Left renal pelvis (tissue), 4 donors: Measurements from ENCODE around the gene MICALL1. TPM values are rescaled to one million over a fixed set of nuclear protein-coding genes. Genes with fewer than 3 reads are reported as not detected.
"Not testable (repeated sequence)": the region's sequence is repeated elsewhere in the genome, so short reads cannot be mapped to it uniquely, and the experiment has no call there.

Experiments used
- DNase-seq, 4 donors: peaks; one replicate each; pipeline ENCODE4 v3.0.0-alpha.2; 2013; ENCODE audit warnings: low read depth in 4 of 4, low spot score in 3 of 4
- polyA plus RNA-seq, 4 donors: library from polyadenylated mRNA; unstranded; fragments of 120-200 nt; gene quantifications; one replicate each; pipeline ENCODE4 v1.2.1, GENCODE V29; 2013; ENCODE audit not compliant: insufficient read length in 4 of 4

Gene MICALL1
- polyA plus RNA-seq, 4 donors: 17.4 to 28.2 (median 25.2) TPM

DNA sequence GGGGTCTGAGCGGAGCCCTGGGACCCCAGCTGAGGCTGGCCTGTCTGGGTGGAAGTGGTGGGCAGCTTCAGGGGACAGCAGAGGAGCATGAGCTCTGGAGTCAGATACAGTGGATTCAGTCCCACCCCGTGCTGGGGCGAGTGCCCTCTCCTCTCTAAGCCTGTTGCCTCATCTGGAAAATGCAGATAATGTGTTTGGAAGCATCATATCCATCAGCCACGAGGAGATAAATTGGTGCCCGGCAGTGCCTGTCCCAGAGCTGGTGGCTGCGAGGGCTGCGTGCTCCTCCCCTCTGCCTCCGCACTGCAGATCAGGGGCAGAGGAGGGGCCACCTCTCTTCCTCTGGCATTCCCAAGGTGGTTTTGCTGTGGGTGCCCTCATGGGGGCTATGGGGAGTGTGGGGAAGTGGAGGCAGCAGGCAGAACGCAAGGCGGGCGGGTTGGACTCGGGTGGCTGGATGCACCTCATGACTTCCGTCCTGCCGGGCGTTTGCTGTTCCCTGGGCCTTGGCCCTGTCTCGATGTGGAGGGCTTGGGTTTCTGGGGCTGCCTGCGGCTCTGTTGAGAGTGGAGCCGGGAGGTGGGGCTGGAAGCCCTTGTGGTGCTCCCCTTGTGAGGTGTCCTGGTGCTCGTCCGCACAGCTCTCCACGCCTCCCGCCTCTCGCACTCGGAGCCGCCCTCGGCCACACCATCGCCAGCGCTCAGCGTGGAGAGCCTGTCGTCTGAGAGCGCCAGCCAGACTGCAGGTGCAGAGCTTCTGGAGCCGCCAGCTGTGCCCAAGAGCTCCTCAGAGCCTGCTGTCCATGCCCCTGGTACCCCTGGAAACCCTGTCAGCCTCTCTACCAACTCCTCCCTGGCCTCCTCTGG is 20.9 kb downstream of the MICALL1 start:
- no peak for DNase-seq

DNA sequence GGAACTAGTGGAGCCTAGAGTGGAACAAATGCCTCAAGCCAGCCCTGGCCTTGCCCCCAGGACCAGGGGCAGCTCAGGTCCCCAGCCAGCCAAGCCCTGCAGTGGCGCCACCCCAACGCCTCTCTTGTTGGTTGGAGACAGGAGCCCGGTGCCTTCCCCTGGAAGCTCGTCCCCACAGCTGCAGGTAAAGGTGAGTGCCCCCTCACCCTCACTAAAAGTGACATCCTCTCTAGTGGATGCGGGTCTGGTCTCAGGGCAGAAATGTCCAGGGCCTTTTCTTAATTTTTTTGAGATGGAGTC is 21.5 kb downstream of the MICALL1 start:
- DNase-seq: no peak

DNA sequence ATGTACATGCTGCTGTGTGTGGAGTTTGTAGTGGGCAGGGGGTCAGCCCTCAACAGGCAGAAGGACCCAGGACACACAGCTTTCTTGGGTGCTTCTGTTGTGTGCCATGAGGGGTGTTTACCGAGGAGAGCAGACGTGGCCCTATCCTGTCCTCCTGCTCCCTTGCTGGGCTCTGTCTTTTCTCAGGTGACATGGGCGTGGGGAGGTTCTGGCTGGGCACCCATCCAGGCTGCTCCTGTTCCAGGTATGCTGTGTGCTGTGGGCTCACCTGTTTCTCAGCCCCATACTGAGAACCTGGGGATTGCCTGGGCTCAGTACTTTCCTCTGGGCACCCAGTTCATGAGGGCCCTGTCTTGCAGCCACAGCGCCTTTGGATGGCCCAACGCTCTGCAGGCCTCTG is 23.3 kb downstream of the MICALL1 start:
- DNase-seq: no peak

DNA sequence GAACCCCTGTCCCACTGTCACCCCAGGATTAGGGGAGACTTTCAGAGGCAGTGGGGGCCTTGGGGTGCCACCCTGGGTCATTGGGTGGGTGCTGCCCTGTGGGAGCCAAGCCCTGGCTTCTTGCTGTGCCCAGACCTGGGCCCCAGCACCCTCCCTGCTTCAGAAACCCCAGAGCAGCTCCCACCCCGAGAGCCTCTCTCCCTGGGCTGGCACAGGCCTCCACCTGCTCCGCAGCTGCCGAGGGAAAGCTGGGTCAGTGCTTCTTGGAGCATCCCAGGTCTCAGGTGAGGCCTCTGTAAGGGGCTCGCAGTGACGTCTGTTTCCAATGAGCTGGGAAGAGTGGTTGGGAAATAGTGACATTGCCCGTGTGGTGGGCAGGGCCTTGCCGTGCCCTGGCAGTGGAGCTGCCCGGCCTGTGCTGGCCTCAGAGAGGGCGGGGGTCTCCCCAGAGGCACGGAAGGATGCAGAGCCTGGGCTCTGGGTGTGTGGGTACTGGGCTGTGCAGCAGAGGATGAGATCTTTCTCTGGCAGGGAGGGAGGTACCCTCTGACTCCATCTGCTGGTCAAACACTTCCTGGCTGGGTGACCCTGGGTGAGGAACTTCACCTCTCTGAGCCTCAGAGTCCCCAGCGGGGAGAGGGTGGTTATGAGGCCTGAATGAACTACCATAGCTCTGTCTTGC is 24.3 kb downstream of the MICALL1 start:
- no peak for DNase-seq

DNA sequence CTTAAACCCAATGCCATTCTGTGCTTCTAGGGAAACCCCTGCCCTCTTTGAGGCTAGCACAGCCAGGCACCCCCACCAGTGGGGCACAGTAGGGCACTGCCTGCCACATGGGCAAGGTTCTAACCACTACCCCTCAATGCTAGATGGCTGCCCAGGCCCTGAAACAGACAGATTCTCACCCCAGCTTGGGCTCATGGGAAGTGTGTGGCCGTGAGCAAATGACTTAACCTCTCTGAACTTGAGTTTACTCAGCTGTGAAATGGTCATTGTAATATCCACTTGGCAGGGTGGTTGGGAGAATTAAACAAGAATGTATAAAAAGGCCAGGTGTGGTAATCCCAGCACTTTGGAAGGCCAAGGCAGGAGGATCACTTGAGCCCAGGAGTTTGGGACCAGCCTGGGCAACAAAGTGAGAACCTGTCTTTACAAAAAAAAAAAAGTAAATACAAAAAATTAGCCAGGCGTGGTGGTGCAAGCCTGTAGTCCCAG is 24.9 kb downstream of the MICALL1 start:
- DNase-seq: no peak

DNA sequence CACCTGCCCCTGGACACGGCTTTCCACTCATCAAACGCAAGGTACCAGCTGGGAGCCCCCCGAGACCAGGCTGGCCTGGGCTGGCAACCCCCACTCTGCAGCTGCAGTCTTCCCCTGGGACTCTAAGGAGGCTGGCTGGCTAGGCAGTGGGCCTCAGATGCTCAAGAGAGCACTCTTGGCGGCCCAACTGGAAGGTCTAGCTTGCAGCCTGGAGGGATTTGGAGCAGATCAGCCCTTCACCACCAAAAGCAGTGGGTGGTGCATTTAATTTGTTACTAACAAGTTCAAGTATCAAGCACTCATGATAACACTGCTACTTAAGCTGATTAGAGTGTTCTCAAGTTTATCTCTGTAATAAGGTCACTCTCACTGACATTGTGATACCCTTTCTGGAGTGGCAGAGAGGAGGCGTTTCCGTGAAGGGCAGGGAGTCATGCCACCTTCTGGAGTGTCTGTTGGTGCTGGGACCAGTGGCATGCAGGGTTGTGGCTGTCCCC is 25.8 kb downstream of the MICALL1 start:
- DNase-seq: no peak

DNA sequence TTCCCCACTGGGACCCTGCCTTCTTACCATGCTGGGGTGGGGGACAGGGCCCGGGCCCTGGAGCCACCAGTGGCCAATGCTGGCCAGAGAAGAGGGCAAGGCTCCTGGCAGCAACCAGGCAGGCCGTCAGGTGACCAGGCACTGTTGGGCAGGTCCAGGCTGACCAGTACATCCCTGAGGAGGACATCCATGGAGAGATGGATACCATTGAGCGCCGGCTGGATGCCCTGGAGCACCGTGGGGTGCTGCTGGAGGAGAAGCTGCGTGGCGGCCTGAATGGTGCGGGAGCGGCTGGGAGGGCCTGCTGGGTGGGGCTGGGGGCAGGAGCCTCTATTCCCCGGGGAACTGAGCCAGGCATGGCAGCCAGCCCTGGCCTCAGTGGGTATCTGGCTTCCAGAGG is 26.3 kb downstream of the MICALL1 start:
- no peak for DNase-seq

DNA sequence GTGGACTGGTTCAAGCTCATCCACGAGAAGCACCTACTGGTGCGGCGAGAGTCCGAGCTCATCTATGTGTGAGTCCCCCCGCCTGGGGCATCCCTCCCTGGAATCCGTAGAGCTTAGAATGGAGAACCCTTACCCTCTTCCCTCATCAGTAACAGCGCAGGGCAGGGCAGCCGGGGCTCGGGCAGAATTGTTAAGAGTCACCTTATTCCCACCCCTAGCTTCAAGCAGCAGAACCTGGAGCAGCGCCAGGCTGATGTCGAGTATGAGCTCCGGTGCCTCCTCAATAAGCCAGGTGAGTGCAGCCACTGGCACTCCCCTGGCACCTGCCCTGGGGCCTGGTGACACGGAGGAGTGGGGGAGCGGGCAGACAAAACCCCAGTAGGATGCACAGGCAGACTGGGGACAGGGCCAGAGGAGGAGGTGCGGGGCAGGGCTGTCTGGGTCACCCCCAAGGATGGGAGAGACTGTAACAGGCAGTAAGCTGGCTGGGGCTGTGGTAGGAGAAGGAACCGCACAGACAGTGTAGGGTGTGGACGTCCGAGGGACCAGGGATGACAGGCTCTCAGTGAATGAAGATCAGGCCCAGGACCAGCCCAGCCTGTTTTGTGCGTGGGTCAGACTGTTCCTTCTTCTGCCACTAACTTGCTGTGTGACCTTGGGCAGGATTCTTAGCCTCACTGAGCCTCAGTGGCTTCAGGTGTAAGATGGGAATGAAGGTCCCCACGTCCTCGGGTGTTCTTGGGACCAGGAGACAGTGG is 26.9 kb downstream of the MICALL1 start:
- no peak for DNase-seq

DNA sequence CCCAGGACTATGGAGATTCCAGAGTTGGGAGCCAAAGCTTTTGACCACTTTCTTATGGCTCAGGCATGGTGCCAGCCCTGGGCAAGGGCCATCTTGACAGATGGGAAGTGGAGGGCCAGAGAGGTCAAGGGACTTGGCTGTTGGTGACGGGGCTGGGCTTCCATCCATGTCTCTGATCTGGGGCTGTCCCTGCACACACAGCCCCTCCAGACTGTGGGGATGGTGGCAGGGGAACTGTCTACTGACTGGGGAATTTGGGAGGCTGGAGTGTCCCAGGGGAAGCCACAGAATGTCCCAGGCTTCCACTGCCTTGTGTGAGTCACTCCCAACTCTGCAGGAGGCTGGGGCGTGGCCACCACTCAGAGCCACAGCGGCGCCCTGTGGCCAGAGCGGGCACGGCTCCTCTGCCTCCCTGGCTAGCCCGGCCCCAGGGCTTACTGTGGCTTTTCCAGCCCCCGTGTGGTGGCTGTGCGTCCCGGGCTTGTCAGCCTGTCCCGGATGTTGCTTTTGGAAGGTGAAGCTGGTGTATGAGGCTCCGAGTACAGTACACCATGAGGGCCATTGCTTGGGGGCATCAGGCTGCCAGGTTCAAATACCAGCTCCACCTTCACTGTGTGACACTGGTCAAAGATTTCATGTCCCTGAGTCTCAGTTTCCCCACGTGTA is 27.7 kb downstream of the MICALL1 start:
- DNase-seq: peak in 2 of 4 donors; percentile 60 to 69

DNA sequence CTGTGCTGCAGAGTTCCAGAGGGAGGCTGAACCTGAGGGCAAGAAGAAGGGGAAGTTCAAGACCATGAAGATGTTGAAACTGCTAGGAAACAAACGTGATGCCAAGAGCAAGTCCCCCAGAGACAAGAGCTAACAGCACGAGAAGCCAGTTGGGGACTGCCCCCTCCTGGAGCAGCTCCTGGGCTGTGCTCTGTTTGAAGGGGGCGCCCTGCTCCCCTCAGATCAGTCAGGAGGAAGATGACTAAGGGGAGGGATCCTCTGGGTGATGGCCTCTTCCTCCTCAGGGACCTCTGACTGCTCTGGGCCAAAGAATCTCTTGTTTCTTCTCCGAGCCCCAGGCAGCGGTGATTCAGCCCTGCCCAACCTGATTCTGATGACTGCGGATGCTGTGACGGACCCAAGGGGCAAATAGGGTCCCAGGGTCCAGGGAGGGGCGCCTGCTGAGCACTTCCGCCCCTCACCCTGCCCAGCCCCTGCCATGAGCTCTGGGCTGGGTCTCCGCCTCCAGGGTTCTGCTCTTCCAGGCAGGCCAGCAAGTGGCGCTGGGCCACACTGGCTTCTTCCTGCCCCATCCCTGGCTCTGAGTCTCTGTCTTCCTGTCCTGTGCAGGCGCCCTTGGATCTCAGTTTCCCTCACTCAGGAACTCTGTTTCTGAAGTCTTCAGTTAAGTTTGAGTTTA is 34.7 kb downstream of the MICALL1 start:
- DNase-seq: no peak

DNA sequence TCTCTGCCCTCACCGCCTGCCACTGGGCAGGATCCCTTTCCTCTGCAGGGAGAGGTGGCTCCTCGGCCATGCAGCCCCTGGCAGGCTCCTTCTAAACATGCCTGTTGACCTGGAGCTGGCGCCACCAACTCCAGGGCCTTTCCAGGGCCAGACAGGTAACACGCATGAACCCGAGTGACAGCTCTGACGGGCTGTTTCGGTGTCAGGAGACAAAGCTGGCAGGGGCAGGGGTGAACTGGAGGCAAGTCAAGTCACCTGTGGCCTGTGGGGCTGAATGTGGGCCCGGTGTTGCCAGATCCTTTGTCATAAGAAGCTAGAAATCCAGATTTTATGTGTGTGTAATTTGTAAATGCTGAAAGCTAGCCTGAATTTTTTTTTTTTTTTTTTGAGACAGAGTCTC is 36.0 kb downstream of the MICALL1 start:
- no peak for DNase-seq

DNA sequence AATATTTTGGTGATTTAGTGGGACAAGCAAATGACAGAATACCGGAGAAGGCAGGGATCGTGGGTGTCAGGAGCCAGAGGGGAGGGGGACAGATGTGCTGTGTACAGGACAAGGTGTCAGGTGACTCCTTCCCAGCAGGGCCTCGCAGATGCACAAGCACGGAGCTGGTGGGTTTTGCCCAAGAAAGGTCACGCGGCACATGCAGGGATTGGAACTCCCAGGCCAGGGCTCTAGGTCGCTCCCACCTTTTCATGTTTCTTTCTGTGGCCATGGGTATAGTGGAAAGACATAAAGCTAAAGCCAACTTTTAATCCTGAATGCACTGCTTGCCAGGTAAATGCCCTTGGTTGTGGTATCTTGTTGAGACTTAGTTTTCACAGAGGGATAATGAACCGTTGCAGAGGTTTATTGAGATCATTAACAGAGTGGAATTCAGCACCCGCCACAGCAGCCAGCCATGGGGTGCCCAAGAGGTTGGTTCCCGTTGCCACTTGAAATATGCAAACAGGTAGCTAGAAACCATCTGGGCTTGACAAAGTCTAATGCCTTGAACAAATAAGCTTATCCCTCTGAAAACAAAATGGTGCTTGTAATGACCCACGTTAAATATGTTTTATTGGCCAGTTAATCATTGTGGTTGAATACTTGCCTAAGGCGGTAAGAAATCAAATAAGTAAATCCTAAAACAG is 37.2 kb downstream of the MICALL1 start:
- no peak for DNase-seq

DNA sequence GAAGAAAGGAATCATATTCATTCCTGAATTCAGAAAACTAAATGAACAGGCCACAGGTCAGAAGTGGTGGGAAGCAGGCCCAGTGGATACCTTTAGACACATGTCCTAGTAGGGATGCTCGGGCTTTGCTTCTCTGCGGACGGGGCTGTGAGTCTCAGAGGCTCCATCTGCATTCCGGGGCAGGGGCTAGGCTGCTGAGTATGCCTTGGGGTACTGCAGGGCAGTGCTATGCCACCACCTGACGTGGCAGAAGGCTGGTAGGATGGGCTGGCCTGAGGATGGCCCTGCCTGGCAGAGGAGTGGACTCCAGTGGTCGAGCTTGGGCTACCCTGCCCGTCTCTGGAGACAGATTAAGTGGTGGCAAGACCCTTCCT is 37.7 kb downstream of the MICALL1 start:
- DNase-seq: no peak

DNA sequence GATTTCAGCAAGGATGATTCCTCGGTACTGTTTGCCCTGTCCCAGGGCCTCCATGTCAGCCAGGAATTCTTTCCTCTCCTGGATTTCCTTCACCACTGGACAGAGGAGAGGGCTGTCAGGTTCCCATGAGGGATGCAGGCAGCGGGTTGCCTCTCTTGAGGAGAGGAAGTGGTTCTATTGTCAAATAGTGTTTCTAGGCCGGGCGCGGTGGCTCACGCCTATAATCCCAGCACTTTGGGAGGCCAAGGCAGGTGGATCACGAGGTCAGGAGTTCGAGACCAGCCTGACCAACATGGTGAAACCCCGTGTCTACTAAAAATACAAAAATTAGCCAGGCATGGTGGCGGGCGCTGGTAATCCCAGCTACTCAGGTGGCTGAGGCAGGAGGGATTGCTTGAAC is 38.3 kb downstream of the MICALL1 start:
- not testable (repeated sequence) for DNase-seq

DNA sequence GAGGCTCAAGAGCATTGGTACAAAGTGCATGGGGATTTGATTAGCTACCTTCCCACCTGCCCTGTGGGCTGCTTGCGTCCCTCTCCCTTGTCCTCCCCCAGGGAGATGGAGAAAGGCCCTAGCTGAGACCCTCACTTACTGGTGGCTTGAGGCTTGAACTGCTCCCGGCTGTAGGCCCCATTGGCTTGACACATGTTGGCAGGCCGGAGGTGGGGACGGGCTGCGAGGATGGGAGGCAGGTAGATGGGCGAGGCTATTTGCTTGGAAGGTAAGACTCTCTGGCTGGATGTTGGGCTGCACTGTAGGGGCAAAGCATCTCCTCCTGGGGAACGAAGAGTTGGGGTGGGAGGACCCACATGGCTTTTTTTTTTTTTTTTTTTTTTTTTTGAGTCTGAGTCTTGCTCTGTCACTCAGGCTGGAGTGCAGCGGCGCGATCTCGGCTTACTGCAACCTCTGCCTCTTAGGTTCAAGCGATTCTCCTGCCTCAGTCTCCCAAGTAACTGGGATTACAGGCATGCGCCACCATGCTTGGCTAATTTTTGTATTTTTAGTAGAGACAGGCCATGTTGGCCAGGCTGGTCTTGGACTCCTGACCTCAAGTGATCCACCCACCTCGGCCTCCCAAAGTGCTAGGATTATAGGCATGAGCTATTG is 41.2 kb downstream of the MICALL1 start:
- not testable (repeated sequence) for DNase-seq

DNA sequence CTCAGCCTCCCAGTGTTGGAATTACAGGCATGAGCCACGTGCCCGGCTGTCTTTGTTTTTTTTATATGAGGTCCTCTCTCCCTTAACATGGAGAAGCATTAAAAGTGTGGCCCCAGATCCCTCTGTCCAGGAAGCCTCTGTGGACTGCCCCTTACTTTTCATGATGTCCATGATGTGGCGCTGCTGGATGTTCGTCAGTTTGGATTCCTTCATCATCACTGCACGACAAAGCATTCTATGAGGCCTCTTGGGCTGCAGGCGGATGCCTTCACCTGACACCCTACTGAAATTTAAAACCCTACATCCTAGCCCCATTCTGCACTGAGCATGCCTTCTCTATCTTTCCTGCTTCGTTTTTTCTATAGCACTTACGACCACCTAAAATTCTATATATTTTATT is 45.2 kb downstream of the MICALL1 start:
- DNase-seq: no peak

DNA sequence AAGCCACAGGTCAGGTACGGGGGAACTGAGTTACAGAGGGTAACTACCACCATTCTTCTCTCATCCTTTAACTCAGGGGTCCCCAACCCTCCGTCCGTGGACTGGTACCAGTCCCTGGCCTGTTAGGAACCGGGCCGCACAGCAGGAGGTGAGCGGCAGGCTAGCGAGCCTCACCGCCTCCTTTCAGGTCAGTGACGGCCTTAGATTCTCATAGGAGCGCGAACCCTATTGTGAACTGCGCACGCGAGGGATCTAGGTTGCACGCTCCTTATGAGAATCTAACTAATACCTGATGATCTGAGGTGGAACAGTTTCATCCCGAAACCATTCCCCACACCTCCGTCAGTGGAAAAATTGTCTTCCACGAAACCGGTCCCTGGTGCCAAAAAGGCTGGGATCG is 46.5 kb downstream of the MICALL1 start:
- not testable (repeated sequence) for DNase-seq

DNA sequence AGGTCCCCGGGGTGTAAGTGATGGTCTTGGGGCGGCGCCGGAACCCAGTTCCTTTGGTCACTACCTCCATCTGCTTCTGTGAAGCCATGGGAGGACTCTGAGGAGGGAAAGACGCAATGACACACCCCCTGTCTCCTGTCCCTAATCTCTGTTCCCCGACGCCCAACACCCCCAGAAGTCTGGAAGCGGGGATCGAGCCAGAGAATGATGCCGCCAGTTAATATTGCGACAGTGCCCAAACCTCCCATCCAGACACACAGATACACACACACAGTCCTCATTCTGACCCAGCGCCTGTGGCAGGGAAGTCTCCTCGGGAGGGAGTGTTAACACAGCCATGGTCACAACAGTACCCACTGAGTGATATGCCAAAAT is 47.0 kb downstream of the MICALL1 start:
- DNase-seq: no peak
